ENCODE results near the gene ALLC. TPM values are rescaled to one million over a fixed set of nuclear protein-coding genes. Genes with fewer than 3 reads are reported as not detected.

ALLC gene
- total and polyA plus RNA-seq, 10 of the 15 experiments (the other 5 are each of a cell fraction or from before 2014, with no cell fraction given): 0.05 TPM; not detected in 9

GRCh38 chr2:3747032-3747654, 89.1 kb downstream of the ALLC start:
- Histone ChIP-seq H3K79me2 (ENCODE audit: control insufficient read depth, insufficient read depth, low read length) (no peaks in the 10 kb centered on the region), H4K20me1 (ENCODE audit: control insufficient read depth, insufficient read depth) (no peaks in the 10 kb centered on the region), H3K27me3 (replicated peaks in 1 of 2; ENCODE audit: control insufficient read depth in 2 of 2, insufficient read depth in 2 of 2, low read length in 1 of 2) (peaks cover 0 to 2% of the 10 kb centered on the region in 2 experiments; a peak in 2 of 4 replicates), H3K4me1 (ENCODE audit: control insufficient read depth, insufficient read depth, low read length) (no peaks in the 10 kb centered on the region), H2AFZ (ENCODE audit: control insufficient read depth, low read depth, low read length) (no peak overlapping the region), H3K4me2 (ENCODE audit: control insufficient read depth, insufficient read depth) (no peak overlapping the region), H3K9ac (ENCODE audit: control insufficient read depth, insufficient read depth, low read length) (no peak overlapping the region), H3K4me3 (no peak overlapping the region), H3K27ac (ENCODE audit: control insufficient read depth, insufficient read depth) (no peak overlapping the region), H3K36me3 (ENCODE audit: control insufficient read depth in 2 of 2, insufficient read depth in 2 of 2, low read length in 1 of 2) (no peaks in the 10 kb centered on the region), H3K9me3 (replicated peaks; ENCODE audit: control insufficient read depth, insufficient read depth, low read length) (no peaks in the 10 kb centered on the region)
- DNase-seq (ENCODE audit: low read depth, low spot score) (no peak), FAIRE-seq (no peak), ATAC-seq (no peak)
- BruUV-seq (replicated peaks): no TSS peak
- POLR2A ChIA-PET: no interaction called here
- in situ Hi-C loops (cut with MboI) (no loop called here), intact Hi-C loops (cut with micrococcal nuclease; ENCODE audit: unreplicated experiment) (no loop called here)
- CTCF ChIA-PET: no interaction called here
- 24% methylated on average over 20 of the region's 20 CpGs for WGBS (ENCODE audit: insufficient coverage, insufficient replicate concordance, low lambda C conversion rate, missing lambda C conversion rate)
- RAD21 ChIA-PET (ENCODE audit: unreplicated experiment): no interaction called here
- SMC1A ChIA-PET (ENCODE audit: uncharacterized antibody, unreplicated experiment): no interaction called here
- TF ChIP-seq CHD2 (IDR thresholded peaks at IDR 0.05; ENCODE audit: borderline replicate concordance, low read depth, low read length): no peak
- no peak for TF ChIP-seq FOXM1 (IDR thresholded peaks at IDR 0.05; ENCODE audit: low read depth, low read length)
- TF ChIP-seq MEF2B (IDR thresholded peaks at IDR 0.05; ENCODE audit: partially characterized antibody, poor library complexity, severe bottlenecking): no peak
- TF ChIP-seq USF2 (IDR thresholded peaks at IDR 0.05; ENCODE audit: borderline replicate concordance, low read depth, low read length): no peak
- no peak for TF ChIP-seq POLR2AphosphoS5 (IDR thresholded peaks at IDR 0.05; ENCODE audit: low read length)
- TF ChIP-seq POLR2AphosphoS2 (IDR thresholded peaks at IDR 0.05; ENCODE audit: low read depth, low read length): no peak
- no peak for TF ChIP-seq SMC3 (IDR thresholded peaks at IDR 0.05; ENCODE audit: borderline replicate concordance, low read length)
- TF ChIP-seq ASH2L (IDR thresholded peaks at IDR 0.05; ENCODE audit: borderline replicate concordance, low read depth): no peak
- no peak for TF ChIP-seq NFYA (IDR thresholded peaks at IDR 0.05; ENCODE audit: borderline replicate concordance, low read depth, low read length)
- no peak for TF ChIP-seq SP1 (IDR thresholded peaks at IDR 0.05; ENCODE audit: low read depth, low read length)

Measured in GM12878 (cell line).